Activated CD4-positive, alpha-beta T cell treated with anti-CD3 and anti-CD28 coated beads for 1 hour (primary cell): Measurements from ENCODE around the gene IMP3.

Experiments used
- DNase-seq: peaks from one replicate; pipeline ENCODE4 v3.0.0-alpha.2; 2020

The IMP3 gene

DNA sequence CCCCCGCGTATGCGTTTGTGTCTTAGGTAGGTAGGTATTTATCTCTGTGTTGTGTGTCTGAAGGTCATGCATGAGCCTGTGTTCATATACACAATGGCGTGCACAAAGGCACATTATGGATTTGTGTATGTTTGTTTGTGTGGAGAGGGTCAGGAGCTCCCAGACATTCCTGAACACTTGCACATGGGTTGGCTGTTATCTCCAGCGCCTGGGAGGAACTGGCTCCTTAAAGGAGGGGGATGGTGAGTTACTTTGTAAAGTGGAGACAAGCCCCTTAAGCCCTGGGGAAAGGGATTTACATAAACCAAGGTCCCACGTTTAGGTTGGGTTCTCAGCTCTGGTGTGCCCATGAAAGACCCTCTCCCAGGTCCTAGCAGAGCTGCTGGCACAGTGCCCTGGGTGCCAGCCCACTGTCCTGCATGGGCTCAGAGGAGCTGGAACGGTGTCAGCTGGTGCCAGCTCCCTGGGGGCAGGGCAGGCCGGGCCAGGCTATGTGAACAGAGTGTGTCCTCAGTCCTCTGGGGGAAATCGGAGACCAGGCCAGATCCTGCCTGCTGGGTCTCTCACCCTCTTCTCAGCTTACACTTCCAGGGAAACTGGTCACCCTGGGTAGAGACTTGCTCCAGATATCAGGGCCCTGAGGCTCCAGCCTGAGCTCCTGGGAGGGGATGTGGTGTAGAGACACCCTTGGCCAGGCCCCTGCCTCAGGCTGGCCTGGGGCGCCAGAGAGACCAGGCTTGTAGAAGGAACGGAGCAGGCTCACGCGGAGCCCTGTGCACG, 32.8 kb upstream of the IMP3 start:
- no peak for DNase-seq

- DNase-seq = no peak
These were observed 31.9 kb upstream of the IMP3 start for GRCh38 chr15:75671730-75672602.

- DNase-seq = no peak
These were observed 29.8 kb upstream of the IMP3 start for GRCh38 chr15:75669879-75670212.

DNA sequence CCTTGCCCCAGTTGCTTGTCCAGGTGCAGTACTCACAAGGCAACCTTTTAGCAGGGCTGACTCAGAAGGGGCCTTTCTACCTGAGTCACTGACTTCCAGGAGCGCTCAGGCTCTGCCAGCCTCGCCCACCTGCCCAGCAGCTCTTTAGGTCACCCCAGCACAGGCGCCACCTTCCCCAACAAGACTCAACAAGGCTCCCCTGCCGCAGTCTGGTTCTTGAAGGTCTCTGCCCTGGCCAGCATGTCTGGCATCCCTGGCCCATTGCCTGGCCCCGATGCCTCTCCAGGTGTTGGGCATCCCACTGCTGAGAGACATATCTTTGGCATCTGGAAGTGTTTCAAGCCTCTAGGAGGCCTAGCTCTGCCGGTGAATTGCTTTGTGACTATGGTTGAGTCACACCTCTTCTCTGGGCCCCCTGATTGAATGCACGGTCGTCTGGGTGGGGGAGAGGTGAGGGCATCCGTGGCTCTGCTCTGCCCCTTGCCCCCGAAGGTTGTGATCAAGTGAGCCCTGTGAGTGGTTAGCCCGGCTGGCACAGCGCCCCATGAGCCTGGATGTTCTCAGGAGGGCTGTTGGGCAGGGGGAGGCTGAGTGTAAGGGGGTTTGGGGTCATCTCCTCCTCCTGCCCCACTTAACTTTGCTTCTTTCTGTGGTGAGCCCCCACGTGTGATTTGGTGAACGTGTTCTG, 29.3 kb upstream of the IMP3 start:
- no peak for DNase-seq

GRCh38 chr15:75666823-75667501, 26.9 kb upstream of the IMP3 start:
- no peak for DNase-seq

- DNase-seq = no peak
These were observed 24.0 kb upstream of the IMP3 start for GRCh38 chr15:75663931-75664421.

- DNase-seq = no peak
These were observed 22.9 kb upstream of the IMP3 start for GRCh38 chr15:75662823-75663519.

- DNase-seq = no peak
These were observed 21.7 kb upstream of the IMP3 start for GRCh38 chr15:75661756-75662140.

DNA sequence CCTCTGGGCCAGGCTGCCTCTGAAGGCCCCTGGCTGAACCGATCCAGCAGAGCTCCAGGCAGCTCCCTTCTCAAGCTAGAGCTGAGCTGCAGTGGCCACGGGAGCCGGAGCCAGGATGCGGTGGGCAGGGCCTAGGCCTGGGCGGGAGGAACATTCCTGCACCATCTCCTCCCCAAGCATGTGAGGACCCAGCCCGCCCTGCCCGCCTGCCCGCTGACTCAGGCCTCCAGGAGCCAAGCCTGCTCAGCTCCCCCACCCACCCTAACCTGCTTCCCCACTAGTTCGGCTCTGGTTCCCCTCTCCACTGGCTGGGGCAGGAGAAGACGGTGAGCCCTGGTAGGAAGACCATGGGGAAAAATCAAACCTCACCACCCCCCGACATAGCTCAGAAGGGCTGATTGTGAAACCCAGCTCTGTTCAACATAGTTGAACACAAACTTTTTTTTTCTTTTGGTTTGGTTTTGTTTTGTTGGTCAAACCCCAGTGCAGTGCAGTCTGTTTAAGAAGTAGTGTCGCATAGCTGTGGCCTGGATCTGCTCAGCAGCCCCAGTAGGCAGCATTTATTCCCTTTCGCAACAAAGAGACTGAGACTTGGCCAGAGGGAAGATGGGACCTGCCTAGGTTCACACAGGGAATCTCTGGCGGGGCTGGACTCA, 21.2 kb upstream of the IMP3 start:
- no peak for DNase-seq

DNA sequence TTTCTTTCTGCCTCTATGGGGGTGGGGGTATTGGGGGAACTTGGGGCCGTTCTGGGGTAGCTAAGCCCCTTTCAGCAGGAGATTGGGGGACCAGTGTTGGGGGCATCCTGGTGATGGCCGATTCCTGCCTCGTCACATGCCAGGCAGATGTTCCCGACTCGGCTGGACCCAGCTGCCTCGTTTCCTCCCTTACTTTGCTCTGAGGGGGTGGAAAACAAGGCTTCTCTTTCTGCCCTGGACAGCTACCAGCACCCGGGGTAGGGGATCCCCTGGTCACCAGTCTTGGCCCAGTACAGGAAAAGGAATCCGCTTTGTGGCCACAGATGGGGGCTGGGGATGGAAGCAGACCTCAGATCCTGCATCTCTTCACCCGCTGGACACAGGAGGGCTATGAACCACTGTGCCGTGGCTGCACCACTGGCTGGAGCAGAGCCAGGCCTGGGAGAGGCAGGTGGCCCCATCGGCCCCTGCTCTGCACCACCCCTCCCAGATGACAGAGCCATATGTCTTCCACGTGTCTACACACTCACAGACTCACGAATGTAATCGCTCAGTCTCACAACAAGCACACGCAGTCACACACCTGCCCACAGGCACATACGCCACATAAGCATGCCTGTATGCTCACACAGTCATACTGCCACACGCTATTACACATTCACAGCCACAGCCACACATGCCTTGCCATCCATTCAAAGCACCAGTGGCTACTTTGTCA, 20.1 kb upstream of the IMP3 start:
- no peak for DNase-seq

DNA sequence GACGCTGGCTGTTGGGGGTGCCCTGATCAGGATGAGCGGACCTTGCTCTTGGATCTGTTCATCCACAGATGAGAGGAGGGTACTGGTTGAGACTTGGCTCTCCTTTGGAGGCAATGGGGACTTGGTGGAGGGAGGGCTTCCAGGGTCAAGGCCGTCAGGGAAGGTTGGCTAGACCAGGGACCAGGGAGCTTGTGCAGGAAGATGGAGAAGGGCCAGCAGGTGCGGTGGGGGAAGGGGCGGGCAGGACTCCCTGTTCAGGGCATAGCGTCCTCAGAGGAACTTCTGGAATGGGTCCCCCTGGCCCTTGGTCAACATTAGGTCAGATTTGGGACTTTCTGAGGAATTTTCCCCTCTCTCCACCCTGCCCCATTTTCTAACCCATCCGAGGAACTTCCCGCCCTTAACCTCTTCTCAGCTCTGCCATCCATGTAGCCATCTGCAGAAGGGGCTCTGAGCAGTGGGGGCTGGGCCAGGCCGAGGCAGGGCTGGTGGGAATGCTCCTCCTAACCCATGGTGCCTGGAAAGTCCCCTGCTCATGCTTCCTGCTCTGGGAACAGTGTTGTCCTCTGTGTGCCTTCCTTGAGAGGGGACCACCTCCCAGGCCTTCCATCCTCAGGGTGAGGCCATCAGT, 19.2 kb upstream of the IMP3 start:
- no peak for DNase-seq

GRCh38 chr15:75656813-75657212, 16.8 kb upstream of the IMP3 start:
- no peak for DNase-seq

DNA sequence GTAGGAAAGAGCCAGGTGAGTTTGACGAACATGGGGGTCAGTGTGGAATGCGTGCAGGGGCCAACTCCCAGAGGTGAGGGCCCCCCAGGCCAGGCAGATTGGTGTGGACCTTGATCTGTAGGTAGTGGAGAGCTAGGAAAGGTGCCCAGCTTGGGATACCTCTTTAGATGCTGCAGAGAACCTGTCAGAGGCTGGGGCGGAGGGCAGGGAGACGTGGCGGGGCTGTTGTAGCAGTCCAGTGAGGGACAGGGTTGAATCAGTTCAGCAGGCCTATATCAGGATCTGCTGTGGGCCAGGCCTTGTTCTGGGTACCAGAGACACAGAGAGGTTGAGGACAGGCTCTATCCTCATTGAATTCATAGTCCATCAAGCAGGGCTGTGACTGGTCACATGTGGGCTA, 16.3 kb upstream of the IMP3 start:
- no peak for DNase-seq

DNA sequence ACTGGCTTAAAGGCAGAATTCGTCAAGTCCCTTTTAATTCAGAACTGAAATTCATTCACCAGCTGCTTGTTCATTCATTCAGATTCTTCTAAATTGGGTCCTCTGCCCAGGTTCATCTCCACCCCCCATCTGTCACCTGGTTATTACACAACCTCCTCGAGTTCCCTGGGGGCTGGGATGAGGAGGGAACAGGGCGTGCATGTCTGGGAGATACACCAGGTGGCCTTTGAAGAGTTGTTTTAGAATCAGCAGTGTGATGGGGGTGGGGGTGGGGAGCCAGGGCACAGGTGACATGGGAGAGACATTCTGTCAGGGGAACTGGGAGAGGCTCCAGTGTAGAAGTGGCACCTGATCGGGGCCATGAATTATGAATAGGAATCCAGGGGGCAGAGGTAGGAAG, 15.9 kb upstream of the IMP3 start:
- no peak for DNase-seq

GRCh38 chr15:75654201-75654907, 14.3 kb upstream of the IMP3 start:
- DNase-seq = no peak

GRCh38 chr15:75653347-75653913, 13.4 kb upstream of the IMP3 start:
- DNase-seq = no peak

GRCh38 chr15:75651810-75652543, 12.0 kb upstream of the IMP3 start:
- DNase-seq = no peak

- no peak for DNase-seq
These were observed 11.1 kb upstream of the IMP3 start for GRCh38 chr15:75650908-75651809.
